HL-60 (cell line): ENCODE measurements around the gene SLC22A1.

Source experiments
- DNase-seq, 2 experiments: peaks; one replicate each; pipeline ENCODE4 v3.0.0-alpha.2; 2010 to 2020; ENCODE audit warnings: low read depth in 1 of 2, low spot score in 1 of 2
- H3K27ac ChIP-seq: fragments of 250-450 bp; sonication (Bioruptor Pico); replicated peaks from 2 replicates; pipeline ENCODE4 v1.5.1; 2020; ENCODE audit warnings: mild to moderate bottlenecking, moderate library complexity
- H3K27me3 ChIP-seq: fragments of 250-450 bp; sonication (Bioruptor Pico); 2 replicates; pipeline ENCODE4 v1.5.1; 2021; ENCODE audit warnings: mild to moderate bottlenecking, moderate library complexity; ENCODE audit not compliant: insufficient read depth, poor library complexity, severe bottlenecking
- H3K4me3 ChIP-seq: replicated peaks from 2 replicates; pipeline ENCODE4 v1.5.1; 2011; ENCODE audit warnings: mild to moderate bottlenecking, control low read depth, low read length; ENCODE audit not compliant: insufficient read depth
- CTCF ChIP-seq: IDR thresholded peaks from one replicate; pipeline ENCODE4 v1.5.1; 2011; ENCODE audit warnings: low read length, control low read depth, inconsistent platforms; ENCODE audit not compliant: insufficient read depth
- GABPA ChIP-seq: IDR thresholded peaks from 2 replicates; pipeline ENCODE4 v1.6.1; 2012; ENCODE audit warnings: low read depth
- POLR2AphosphoS5 ChIP-seq: IDR thresholded peaks from 2 replicates; pipeline ENCODE4 v1.6.1; 2012; ENCODE audit warnings: low read depth
- REST ChIP-seq: IDR thresholded peaks from 2 replicates; pipeline ENCODE4 v1.6.1; 2012; ENCODE audit warnings: low read depth; ENCODE audit not compliant: insufficient replicate concordance
- SPI1 ChIP-seq: IDR thresholded peaks from 2 replicates; pipeline ENCODE4 v1.6.1; 2012; ENCODE audit warnings: low read depth, mild to moderate bottlenecking, borderline replicate concordance

SLC22A1 gene

GRCh38 chr6:160174681-160175080 is 53.1 kb downstream of the SLC22A1 start:
- H3K4me3 ChIP-seq = no peak overlapping the region
- TF ChIP-seq SPI1 (no peak), REST (no peak), CTCF (no peak), POLR2AphosphoS5 (no peak)
- H3K27me3 ChIP-seq = peaks cover 1% of the 10 kb centered on the region
- no peak overlapping the region for H3K27ac ChIP-seq
- no peak for DNase-seq

- Histone ChIP-seq H3K27ac (no peak overlapping the region), H3K4me3 (no peak overlapping the region), H3K27me3 (no peaks in the 10 kb centered on the region)
- DNase-seq = no peak
- no peak for TF ChIP-seq POLR2AphosphoS5
- TF ChIP-seq CTCF = no peak
- TF ChIP-seq REST = no peak
- no peak for TF ChIP-seq GABPA
- TF ChIP-seq SPI1 = no peak
Observed at GRCh38 chr6:160177220-160177619, 55.6 kb downstream of the SLC22A1 start.

GRCh38 chr6:160178271-160178670 is 56.7 kb downstream of the SLC22A1 start:
- DNase-seq = no peak
- Histone ChIP-seq H3K27me3 (no peaks in the 10 kb centered on the region), H3K4me3 (no peak overlapping the region), H3K27ac (no peak overlapping the region)
- TF ChIP-seq GABPA (no peak), CTCF (no peak), SPI1 (no peak), REST (no peak)
